Suppressor macrophage treated with lipopolysaccharide for 4 hours (primary cell): ENCODE results near the gene PTPRJ.
"Not testable (repeated sequence)": the region's sequence is repeated elsewhere in the genome, so short reads cannot be mapped to it uniquely, and the experiment has no call there.

Source experiments
- DNase-seq: peaks from one replicate; pipeline ENCODE4 v3.0.0-alpha.2; 2020

Gene PTPRJ

DNA sequence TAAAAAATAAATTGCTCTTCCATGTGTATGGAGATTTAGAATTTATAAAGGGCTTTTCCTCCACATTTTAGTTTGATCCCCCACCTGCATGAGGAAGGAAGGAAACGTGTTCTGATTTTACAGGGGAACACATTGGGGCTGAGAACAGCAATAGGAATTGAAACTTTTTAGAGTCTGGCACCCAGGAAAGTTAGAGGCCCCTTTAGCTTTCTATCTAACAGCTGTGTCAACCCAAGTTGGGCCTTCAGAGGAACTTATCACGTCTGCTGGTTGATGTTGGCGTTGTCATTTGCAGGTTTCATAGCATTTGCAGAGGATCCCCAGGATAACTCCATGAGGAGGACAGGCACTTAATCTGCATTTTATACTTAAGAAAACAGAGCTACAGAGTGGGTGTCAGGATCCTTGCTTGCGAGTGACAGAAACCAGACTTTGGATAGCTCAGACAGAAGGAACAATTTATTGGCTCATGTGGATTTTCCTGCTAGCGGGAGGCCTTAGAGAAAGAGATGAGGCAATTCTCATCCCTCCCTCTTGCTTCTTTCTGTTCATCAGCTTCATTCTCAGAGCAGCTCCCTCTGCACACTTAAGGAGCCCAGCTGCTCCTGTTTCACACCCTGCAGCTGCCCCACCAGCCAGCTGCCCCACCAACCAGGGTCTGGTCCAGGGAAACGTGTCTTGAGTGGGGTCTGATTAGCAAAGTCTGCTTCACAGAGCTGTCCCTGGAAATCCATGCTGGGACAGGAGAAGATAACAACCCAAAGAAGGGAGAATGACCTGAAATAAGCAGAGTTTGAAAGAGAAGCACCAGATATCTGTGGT lies 143.8 kb downstream of the PTPRJ start:
- no peak for DNase-seq

DNA sequence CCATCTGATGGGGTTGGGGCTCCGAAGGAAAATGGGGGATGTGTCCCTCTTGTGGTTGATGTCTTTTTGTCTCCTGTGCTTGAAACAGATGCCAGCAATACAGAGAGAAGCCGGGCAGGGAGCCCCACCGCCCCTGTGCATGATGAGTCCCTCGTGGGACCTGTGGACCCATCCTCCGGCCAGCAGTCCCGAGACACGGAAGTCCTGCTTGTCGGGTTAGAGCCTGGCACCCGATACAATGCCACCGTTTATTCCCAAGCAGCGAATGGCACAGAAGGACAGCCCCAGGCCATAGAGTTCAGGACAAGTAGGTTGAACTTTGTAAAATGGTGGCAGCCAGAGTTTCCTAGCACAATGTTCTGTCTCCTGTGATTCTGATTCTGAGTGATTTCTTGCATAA lies 144.5 kb downstream of the PTPRJ start:
- no peak for DNase-seq

DNA sequence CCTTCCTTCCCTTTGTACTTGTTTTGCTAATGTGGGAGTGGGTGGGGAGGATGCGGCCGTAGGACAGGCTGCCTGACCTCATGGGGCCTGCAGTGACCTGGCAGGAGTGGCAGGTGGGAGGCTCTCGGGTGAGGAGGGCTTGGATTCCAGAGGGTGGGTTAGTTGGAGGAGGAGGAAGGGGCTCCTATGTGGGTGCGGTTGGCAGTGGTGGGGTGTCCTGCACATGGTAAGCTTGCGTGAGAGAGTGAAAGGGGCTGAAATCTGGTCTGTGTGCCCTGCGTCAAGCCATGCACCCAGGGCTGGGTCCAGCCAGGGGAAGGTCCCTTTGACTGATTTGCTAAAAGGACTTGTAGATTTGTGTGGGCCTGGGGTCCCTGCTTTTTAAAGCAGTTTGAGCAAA lies 145.5 kb downstream of the PTPRJ start:
- DNase-seq: no peak

DNA sequence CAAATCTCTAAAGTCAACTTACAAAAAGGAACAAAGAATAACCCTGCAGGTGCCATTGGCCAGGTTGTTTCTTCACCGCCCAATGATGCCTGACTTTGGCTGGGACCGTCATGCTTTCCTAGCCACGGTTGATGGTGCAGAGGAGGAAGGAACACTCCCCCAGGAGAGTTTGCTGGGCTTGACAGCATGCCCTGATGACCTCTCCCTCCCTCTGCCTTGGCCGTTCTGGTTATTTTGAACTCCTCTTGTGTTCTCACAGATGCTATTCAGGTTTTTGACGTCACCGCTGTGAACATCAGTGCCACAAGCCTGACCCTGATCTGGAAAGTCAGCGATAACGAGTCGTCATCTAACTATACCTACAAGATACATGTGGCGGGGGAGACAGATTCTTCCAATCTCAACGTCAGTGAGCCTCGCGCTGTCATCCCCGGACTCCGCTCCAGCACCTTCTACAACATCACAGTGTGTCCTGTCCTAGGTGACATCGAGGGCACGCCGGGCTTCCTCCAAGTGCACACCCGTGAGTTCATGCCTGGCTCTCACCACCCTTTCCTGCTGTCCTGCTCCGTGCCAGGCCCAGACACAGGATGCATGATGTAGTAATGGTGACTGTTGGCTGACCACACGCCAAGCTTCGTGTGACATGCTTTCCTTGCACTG lies 147.3 kb downstream of the PTPRJ start:
- no peak for DNase-seq

DNA sequence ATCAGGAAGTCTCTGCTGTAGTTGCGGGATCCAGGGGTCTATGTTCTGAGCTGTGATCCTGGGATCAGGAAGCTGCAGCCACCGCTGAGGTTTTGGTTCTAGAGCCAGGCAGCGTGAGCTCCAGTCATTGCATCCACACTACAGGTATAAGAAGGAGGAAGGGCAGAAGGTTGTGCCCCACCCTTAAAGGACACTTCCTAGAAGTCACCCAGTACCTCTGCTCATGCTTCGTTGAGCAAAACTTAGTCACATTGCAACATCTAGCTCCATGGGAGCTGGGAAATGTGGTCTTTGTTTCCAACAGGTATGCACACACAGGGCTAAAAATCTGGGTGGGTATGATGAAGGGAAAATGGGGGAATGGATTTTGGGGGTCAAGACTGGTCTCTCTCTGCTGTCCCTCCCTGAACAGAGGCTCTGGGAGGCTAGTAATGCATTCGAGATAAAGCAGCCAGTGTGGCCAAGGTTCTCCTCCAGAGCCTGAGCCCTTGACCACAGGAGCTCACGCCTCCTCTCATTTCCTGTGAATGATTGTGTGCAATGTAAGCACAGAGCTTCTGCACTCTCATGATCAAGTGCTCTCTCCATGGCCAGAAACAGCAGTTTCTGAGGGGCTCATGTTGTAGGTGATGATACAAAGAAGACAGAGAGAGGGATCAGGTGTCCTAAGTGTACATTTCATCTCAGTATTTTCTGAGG lies 149.5 kb downstream of the PTPRJ start:
- no peak for DNase-seq

DNA sequence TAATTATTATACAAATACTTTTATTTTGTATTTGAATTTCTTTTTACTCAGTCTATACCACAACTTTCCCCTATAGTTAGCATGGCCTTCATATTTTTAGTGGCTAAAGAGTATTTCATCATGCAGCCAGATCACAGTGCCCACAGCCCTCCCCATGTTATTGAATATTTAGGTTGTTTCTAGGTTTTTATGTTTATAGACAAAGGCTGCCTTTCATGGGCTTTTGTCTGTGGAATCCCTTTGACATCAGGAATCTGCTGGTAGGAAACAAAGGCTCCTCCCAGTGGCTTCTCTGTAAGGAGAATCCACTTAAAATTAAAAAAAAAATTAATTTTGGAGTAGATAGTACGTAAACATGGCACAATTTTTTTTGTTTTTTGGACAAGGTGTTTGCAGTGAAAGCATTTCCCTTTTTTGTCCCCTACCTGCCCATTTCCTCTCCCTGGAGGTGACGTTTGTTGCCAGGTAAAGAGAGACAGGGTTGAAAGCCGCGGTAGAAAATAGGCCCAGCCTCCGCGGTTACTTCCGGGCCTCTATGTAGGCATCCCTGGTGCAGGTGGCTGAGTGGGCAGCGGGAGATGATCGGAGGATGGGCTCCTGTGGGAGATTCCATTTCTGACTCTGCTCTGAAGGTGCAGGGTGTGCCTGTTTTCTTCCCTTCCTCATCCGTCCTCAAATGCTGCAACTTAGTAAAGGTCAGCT lies 154.0 kb downstream of the PTPRJ start:
- no peak for DNase-seq

DNA sequence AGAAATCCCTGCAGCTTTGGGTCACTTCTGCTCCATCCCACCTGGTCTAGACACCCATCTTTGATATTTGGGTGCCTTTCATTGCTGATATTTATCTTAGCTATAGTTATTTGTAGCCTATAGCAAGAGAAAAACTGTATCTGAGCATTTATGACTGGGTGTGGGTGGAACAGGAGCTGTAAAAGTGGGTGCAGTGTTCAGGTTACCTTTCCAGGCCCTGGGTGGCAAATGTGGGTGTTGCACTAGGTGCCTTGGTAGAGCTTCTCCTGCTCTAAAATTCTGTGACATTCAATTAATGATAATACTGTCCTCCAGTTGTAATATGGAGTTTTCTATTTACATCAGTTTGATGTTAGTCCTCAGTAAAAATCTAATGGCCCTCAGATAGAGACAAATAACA lies 157.9 kb downstream of the PTPRJ start:
- DNase-seq: no peak

DNA sequence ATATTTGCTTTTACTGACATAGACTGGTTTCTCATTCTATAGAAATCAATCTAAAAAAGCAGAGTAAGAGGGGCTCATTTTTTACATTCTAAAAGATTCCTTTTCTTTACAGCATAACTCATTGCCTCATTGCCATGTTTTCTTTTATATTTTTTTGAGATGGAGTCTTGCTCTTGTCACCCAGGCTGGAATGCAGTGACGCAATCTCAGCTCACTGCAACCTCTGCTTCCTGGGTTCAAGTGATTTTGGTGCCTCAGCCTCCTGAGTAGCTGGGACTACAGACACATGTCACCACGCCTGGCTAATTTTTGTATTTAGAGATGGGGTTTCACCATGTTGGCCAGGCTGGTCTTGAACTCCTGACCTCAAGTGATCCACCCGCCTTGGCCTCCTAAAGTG lies 159.5 kb downstream of the PTPRJ start:
- not testable (repeated sequence) for DNase-seq

DNA sequence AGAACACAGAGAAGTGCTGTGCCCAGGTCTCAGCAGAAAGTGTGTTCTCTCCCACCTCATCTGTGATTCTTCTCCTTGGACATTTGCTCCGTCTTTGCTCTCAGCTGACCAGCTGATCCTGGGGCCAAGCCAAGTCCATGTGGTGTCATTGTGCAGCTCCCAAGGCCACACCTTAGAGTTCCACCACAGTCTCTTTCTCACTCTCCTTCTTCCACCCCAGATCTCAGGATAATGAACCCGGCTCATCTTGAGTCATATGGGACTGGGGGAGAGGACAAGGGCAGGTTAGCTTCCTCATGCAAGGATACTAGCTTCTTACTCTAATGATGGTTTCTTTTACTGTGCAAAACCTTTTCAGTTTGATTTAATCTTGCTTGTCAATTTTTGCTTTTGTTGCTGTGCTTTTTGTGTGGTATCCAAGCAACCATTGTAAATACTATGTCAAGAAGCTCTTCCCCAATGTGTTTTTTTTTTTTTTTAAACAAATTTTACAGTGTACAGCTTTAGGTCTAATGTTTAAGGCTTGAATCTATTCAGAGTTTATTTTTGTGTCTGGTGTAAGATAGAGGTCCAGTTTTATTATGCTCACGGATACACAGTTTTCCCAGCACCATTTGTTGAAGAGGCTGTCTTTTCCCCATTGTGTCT lies 161.2 kb downstream of the PTPRJ start:
- DNase-seq: no peak

DNA sequence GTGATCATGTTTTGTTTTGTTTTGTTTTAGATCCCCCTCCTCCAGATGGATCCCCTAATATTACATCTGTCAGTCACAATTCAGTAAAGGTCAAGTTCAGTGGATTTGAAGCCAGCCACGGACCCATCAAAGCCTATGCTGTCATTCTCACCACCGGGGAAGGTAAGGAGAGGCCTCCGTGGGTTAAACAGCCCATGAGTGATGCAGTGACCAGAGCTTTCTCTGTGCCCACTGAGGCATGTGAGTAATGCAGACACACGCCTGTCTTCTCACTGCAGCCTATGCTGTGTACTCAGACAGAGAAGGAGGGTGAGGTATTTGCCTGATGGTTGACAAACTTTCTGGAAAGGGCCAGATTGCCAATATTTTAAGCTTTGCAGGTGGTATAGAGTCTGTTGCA lies 162.5 kb downstream of the PTPRJ start:
- DNase-seq: no peak

DNA sequence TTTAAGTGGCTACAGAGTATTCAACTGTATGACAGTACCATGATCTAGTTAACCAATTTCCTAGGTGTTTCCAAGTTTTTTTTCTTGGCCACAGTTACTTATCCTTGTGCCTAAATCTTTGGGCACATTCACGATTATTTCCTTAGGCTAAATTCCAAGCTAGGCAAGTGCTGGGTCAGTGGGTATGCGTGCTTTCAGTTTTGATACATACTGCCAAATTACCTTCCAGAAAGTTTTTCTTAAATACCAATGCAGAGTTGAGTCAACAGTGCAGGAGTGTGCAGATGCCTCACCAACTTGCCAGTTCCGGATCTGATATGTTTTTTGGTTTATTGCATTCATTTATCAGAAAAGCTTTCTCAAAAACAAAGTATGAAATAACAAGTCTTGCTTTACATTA lies 168.4 kb downstream of the PTPRJ start:
- no peak for DNase-seq

DNA sequence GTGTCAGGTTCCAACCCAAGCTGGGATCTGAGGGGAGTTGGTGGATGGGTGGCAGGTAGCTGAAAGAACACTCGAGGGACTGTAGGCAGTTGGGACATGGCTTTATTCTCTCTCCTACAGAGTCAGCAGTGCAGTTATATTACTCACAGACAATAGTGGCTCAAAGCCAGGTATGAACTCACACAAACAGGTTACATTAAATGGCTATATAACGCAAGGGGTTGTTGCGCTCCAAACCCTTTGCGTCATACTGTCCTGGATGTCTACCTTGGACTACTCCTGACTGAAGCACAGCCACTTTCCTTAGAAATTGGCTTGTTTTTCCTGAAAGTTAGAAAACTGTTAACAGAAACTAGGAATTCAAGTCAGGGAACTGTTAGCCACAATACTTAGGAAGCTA lies 169.9 kb downstream of the PTPRJ start:
- no peak for DNase-seq

DNA sequence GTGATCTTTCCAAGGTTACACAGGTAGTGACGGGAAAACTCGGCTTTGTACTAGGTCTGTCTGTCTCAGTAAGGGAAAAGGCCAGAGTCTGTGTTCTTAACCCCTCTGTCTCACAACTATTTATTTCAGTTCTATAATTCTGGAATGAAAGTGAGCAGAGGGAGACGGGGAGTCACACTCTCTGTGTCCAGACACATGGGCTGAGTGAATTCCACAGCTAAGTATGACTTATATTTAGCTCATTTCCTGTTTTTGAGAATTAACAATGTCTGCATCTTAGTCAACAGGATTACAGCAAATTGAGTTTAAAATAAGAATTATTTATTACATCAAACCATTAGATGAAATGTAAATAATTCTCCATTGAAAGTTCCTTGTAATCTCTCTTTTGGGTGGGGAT lies 173.8 kb downstream of the PTPRJ start:
- peak; percentile 35 for DNase-seq

DNA sequence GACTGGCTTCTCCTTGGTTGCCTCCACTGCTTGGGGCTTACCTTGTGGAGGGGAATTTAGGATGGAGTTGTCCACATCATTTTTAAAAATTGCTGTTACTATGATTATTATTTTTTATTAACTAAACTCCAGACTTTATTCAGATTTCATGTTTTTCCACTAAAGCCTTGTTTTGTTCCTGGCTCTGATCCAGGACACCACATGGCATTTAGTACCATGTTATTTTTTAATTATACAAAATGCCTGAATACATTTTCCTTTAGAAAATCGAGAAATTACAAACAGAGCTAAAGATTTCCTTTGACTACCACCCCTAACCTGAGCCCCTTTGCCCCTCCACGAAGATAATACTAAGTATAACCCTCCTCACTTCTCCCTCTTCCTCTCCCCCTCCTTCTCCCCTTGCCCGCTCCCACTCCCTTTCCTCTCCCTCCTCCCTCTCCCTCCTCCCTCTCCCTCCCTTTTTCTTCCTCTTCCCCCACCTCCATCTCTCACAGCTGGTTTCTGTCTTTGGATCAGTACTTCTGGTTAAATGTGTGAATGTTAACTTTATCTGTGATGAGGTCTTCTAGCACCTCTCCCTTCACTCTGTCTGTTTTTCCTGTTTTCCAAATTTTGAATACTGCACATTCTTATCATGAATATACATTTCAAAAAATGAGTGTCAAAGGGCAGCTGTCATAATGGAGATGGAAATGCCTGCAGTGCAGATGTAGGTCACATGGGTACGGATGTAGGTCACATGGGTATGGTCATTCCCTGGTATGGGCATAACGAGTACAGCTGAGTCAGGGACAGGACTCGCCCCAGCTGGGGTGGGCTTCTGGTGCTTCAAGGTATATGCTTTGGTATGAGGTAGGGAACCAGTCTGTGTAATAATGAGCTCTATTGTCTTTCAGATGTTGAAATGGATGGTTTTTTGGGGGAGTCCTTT lies 181.9 kb downstream of the PTPRJ start:
- DNase-seq: no peak

DNA sequence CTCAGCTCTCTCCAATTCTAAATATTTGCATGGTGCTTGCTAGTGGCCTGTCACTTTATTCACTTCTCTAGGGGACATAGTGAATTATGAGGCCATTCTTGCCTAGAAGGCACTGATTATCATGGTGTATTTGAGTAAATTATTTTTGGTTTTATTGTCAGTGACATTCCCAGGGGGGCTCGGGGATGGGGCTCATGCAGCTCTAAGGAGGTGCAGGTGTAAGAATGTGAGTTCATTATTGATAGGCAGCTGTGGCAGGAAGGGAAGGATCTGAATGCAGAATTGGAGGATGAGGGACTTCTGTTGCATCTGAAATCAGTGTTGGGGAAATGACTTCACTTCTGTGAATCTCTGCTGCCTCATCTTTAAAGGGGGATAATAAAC lies 182.5 kb downstream of the PTPRJ start:
- no peak for DNase-seq

DNA sequence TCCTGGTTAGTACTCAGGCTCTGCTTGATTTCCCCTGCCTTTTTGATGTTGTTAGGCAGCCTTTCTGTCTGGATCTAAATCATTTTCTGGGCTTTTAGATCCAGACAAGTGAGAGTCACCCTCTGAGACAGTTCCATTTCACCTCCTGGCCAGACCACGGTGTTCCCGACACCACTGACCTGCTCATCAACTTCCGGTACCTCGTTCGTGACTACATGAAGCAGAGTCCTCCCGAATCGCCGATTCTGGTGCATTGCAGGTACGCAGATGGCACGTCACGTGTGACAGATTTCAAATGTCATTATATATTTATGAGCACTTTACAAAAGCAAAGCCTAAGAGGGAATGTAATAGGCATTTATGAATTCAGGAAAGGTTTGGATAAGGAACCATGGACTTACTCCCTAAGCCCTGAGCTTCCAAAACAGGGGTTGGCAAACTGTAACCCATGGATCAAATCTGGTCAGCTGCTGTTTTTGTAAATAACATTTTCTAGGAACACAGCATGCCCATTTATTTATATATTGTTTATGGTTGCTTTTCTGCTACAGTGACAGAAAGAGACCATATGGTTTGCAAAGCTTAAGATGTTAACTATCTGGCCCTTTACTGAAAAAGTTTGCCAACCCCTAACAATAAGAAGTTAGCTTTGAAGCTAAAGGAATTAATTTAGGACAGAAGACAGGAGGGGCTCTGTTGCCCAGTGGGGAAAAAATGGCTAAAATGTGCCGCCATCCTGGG lies 183.2 kb downstream of the PTPRJ start:
- no peak for DNase-seq

DNA sequence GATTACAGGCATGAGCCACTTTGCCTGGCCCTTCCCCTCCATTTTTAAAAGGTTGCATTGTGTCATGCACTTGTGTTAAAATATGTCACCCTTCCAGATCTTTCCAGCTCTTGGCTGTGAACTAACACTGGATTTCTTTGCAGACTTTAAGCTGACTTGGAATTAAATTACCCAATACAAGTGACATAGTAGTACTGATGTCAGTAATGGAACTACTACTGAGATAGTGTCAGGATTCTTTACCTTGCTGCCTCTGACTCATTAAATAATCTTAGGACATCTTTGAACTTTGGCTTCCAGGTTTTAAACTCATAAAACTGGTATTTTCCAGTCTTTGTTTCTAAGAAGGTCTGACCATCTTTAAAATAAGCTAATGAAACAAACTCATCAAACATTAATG lies 184.5 kb downstream of the PTPRJ start:
- no peak for DNase-seq

DNA sequence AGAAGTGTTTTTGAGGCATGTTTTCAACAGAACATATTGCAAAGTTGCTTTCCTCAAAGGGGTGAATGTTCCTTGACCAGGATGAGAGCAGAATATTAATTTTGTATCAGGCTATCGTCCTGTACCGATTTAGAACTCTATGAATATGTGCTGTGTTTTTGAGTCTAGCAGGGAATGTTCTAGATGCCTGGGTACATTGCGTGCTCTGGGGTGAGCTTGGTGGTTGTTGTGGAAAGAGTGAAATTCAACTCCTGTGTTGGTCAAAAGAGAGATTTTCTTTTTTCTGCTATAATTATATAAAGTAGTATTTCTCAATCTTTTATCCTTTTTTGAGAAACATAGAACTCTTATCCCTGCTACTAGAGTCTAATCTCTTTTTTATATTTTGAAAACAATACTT lies 185.1 kb downstream of the PTPRJ start:
- DNase-seq: no peak

DNA sequence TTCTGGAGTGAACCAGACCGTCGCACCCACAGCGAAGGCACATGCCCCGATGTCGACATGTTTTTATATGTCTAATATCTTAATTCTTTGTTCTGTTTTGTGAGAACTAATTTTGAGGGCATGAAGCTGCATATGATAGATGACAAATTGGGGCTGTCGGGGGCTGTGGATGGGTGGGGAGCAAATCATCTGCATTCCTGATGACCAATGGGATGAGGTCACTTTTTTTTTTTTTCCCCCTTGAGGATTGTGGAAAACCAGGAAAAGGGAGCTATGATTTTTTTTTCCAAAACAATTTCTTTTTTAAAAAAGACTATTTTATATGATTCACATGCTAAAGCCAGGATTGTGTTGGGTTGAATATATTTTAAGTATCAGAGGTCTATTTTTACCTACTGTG lies 187.0 kb downstream of the PTPRJ start:
- no peak for DNase-seq

DNA sequence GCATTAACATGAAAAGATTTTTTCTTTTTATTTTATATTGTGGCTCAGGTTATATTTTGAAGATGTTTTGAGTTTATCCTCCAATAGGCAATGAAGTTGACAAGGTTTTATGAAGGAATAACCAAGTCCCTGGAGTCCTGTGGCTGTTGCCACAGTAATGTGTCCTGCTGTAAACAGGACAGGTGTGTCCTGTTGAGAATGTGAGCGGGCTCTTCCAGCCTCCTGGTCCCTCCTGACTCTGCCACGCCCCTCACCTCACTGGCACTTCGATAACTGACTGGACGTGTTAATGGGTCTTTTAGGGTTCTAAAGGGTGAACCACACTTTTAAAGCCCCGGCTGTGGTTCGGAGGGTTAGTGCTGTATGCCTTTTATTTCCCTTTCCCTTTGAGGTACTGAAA lies 188.5 kb downstream of the PTPRJ start:
- DNase-seq: no peak

DNA sequence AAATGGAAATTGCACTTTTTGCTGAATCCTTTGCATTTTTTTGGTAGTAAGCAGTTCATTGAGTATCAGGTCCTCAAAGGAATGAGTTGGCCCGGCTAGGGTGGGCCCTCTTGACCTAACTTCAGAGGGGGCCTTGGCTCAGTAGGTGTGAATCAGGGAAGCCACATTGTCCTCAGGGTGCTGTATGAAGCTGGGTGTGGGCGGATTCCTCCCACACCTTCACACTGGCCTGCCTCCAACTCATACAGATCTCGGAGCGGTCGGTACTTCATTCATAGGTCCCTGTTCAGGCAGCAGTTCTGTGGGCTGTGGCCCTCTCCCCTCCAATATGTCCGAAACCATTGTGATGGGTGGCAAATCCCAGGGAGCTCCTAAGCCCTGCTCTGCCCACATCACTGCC lies 188.9 kb downstream of the PTPRJ start:
- DNase-seq: no peak
